Keratinocyte (primary cell): ENCODE measurements around the gene UQCRC1.

Source experiments
- EZH2 ChIP-seq: IDR thresholded peaks from one replicate; pipeline ENCODE4 v1.6.1; 2012; ENCODE audit warnings: inconsistent platforms, mild to moderate bottlenecking, low read length, moderate library complexity
- TF ChIP-seq, protein P1 (sequence below), 3 experiments: IDR thresholded peaks in 1 of 3; conservative IDR thresholded peaks in 1 of 3; optimal IDR thresholded peaks in 1 of 3; 2 replicates in 2 of 3; 3 replicates in 1 of 3; pipeline versions ENCODE3 to v1.5.1; 2011; ENCODE audit warnings: low read length in 3 of 3, mild to moderate bottlenecking in 3 of 3, moderate library complexity in 2 of 3, control low read depth in 1 of 3, inconsistent platforms in 1 of 3; ENCODE audit not compliant: insufficient read depth in 2 of 3; ENCODE audit errors: extremely low read depth in 1 of 3

DNA sequence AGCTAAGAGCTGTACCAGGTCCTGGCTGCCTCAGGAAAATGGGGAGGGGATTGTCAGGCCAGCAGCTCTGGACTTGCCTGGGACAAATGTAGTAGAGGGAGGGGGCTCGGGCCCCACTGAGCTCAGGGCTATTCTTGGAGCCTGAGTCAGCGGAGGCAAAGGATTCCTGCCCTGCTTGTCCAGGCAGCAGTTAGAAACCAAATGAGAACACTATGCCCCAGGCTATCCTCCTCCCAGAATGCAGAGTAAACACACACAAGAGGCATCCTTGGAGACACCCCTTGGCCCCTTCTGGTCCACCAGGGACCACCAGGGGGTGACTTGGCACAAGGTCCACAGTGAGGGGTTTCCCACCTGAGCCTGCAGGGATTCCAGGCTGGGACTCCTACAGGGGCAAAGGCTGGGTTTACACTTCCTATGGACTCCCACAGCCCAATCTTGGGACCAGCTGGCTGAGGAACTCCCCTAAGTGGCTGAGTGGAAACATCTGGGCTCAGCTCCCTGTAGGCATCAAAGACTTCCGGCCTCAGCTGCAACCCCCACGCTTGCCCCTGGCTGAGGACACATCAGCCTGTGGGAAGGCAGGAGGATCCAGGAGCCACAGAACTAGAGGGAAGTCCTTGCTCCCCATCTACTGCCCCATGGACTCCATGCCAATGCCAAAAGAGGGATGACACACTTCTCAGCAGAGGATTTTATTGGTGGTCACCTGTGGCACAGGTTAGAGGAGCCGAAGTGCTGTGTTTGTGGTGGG, 10.9 kb downstream of the UQCRC1 start:
- TF ChIP-seq, protein P1, sequence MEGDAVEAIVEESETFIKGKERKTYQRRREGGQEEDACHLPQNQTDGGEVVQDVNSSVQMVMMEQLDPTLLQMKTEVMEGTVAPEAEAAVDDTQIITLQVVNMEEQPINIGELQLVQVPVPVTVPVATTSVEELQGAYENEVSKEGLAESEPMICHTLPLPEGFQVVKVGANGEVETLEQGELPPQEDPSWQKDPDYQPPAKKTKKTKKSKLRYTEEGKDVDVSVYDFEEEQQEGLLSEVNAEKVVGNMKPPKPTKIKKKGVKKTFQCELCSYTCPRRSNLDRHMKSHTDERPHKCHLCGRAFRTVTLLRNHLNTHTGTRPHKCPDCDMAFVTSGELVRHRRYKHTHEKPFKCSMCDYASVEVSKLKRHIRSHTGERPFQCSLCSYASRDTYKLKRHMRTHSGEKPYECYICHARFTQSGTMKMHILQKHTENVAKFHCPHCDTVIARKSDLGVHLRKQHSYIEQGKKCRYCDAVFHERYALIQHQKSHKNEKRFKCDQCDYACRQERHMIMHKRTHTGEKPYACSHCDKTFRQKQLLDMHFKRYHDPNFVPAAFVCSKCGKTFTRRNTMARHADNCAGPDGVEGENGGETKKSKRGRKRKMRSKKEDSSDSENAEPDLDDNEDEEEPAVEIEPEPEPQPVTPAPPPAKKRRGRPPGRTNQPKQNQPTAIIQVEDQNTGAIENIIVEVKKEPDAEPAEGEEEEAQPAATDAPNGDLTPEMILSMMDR (optimal IDR thresholded peaks at IDR 0.05 in 1 of 3, IDR thresholded peaks at IDR 0.05 in 1 of 3, conservative IDR thresholded peaks at IDR 0.05 in 1 of 3; ENCODE audit: extremely low read depth in 1 of 3, insufficient read depth in 2 of 3, low read length in 3 of 3): no peak
- TF ChIP-seq EZH2: no peak
